ENCODE results near the gene MYO15A.
A peak's percentile ranks its signal among the peaks of the same experiment; 100 is the strongest.

MYO15A gene

DNA sequence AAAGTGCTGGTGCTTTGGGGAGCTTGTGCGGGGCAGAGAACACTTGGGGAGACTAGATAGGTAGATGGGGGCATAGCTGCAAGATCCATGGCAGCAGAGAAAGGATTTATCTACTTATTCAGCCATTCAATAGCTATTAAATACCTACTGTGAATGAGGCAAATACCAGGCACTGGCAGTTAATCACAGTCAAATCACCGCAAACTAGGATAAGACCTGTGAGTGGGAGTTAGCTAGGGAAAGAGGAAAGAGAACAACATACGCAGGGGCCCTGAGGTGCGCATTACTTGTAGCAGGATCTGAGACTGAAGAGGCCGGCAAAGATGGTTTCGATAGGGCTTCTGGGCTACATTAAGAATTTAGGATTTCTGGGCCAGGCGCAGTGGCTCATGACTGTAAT is 71.2 kb downstream of the MYO15A start:
- Histone ChIP-seq H3K4me3 (ENCODE audit: low read depth, low read length) (no peak overlapping the region), H3K27me3 (no peaks in the 10 kb centered on the region), H3K9me3 (no peaks in the 10 kb centered on the region), H3K4me1 (no peaks in the 10 kb centered on the region), H3K36me3 (no peaks in the 10 kb centered on the region)
- TF ChIP-seq, protein P1, sequence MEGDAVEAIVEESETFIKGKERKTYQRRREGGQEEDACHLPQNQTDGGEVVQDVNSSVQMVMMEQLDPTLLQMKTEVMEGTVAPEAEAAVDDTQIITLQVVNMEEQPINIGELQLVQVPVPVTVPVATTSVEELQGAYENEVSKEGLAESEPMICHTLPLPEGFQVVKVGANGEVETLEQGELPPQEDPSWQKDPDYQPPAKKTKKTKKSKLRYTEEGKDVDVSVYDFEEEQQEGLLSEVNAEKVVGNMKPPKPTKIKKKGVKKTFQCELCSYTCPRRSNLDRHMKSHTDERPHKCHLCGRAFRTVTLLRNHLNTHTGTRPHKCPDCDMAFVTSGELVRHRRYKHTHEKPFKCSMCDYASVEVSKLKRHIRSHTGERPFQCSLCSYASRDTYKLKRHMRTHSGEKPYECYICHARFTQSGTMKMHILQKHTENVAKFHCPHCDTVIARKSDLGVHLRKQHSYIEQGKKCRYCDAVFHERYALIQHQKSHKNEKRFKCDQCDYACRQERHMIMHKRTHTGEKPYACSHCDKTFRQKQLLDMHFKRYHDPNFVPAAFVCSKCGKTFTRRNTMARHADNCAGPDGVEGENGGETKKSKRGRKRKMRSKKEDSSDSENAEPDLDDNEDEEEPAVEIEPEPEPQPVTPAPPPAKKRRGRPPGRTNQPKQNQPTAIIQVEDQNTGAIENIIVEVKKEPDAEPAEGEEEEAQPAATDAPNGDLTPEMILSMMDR (IDR thresholded peaks at IDR 0.05; ENCODE audit: low read depth, low read length) = no peak
- DNase-seq = no peak

DNA sequence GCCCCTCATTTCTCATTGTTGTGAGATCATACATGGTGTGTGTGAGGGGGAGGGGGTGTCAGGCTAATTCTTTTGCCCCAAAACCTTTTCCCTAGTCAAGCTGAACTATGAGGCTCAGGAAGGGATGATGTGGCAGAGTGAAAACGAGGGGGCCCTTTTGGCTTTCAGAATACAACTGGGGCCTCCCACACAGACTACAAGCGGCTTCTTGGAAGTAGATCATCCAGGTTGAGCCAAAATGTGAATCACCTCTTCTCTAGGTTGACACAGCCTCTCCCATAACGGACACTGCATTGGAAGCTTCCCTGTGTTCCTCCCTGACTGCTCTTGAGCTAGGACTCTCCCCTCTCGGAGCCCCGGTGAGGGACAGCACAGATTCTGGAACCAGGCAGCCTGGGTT is 72.8 kb downstream of the MYO15A start:
- no peak for DNase-seq
- TF ChIP-seq, protein P1 (IDR thresholded peaks at IDR 0.05; ENCODE audit: low read depth, low read length) = no peak
- Histone ChIP-seq H3K4me3 (ENCODE audit: low read depth, low read length) (no peak overlapping the region), H3K27me3 (no peaks in the 10 kb centered on the region), H3K4me1 (no peaks in the 10 kb centered on the region), H3K36me3 (peaks cover 3% of the 10 kb centered on the region; the same call in 1 of the 2 replicates), H3K9me3 (no peaks in the 10 kb centered on the region)

DNA sequence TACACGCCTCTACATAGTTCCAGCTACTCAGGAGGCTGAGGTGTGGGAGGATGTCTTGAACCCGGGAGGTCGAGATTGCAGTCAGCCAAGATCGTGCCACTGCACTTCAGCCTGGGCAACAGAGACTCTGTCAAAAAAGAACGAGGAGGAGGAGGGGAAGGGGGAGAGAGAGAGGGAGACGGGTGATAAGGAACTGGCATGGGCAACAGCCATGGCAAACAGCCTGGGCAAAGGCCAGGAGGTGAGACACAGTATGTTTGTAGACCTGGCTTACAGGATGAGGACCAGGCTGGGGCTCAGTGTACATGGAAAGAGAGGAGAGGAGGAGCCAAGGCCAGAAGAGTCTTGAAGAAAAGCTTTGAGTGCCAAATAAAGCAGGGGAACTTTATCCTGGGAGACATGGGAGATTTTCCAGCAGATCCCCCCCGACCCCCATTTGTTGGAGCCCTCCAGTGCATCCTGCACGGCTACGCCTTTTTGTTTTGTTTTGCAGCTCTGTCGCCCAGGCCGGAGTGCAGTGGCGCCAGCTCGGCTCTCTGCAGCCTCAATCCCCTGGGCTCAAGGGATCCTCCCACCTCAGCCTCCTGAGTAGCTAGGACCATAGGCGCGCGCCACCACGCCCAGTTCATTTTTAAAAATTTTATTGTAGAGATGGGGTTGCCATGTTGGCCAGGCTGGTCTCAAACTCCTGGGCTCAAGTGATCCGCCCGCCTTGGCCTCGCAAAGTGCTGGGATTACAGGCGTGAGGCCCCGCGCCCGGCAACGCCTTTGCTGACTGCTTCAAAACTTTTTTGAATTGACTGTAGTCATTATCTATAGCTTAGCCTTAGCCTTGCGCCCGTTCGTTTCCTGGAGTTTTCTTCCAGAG is 73.8 kb downstream of the MYO15A start:
- H3K27me3 ChIP-seq = no peaks in the 10 kb centered on the region
- no peaks in the 10 kb centered on the region for H3K9me3 ChIP-seq
- peaks cover 3% of the 10 kb centered on the region; the same call in 1 of the 2 replicates for H3K36me3 ChIP-seq
- peak overlapping the region; percentile 63 for H3K4me3 ChIP-seq (ENCODE audit: low read depth, low read length)
- TF ChIP-seq, protein P1 (IDR thresholded peaks at IDR 0.05; ENCODE audit: low read depth, low read length) = no peak
- no peak for DNase-seq
- H3K4me1 ChIP-seq = no peaks in the 10 kb centered on the region

DNA sequence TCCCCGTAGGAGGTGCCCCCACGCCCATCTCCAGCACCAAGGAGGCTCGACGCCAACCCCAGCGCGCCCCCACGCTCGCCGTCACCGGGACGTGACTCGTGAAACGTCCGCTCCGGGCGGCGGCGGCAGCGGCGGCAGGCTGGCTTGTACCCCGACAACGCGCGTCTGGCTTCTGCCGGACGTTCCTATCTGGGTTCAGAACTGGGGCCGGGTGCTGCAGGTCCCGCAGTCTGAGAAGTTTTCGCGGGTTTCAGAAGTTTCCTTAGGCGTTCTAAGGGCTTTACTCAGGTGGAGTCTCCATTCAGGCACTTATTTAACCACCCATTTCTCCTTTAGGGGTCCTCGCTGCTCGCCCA is 74.4 kb downstream of the MYO15A start:
- peak overlapping the region; percentile 63 for H3K4me3 ChIP-seq (ENCODE audit: low read depth, low read length)
- H3K27me3 ChIP-seq = no peaks in the 10 kb centered on the region
- no peaks in the 10 kb centered on the region for H3K9me3 ChIP-seq
- DNase-seq = peak; percentile 72
- TF ChIP-seq, protein P1 (IDR thresholded peaks at IDR 0.05; ENCODE audit: low read depth, low read length) = no peak
- peaks cover 3% of the 10 kb centered on the region; the same call in 1 of the 2 replicates for H3K36me3 ChIP-seq
- no peaks in the 10 kb centered on the region for H3K4me1 ChIP-seq

DNA sequence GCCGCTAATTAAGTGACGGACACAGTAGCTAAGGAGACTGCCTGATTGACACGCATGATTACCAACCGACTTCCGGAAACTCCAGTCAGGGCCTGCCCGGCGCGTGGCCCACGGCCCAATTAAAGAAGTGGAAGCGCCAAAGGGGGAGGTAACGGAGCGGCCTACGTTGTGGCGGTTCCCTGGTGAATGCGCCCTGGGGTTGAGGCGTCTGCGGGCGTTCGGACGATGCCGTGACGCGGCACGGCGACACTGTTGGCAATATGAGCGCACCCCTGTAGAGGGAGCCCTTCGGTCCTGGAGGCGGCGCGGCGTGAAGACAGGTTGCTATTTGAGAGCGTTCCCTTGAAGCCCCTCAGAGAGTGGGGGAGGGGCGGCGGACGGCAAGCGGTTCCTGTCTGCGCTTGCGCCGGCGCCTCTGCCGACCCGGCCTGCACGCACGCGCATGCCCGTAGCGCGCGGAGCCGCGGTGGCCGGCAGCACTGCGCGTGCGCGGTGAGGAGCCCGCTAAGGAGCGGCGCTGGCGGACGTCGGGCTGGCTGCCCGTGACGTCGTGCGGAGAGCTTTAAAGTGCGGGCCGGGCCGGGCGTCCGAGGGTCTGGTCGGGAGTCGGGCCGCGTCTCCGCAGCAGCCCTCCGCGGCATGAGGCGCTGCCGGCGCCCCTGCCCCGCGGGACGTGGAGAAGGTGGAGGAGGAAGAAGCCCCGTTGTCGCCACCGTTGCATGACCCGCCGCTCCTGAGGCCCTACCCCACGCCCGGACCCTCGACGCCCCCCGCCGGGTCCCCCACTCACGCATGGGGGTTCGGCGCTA is 75.0 kb downstream of the MYO15A start, which contains the start of gene ALKBH5:
Gene ALKBH5 (plus strand): TSS at position 495 of the 809 bp plus-strand sequence. CDS start 416 bp downstream, outside the sequence.
- peak; percentile 92 for DNase-seq

More for the DNA sequence above, 75.0 kb downstream of the MYO15A start, which contains the start of gene ALKBH5:
- no peaks in the 10 kb centered on the region for H3K9me3 ChIP-seq
- peak within 1 kb of the TSS; percentile 84 for H3K4me3 ChIP-seq (ENCODE audit: low read depth, low read length)
- H3K36me3 ChIP-seq = peaks cover 3% of the 10 kb centered on the region; the same call in 1 of the 2 replicates
- H3K4me1 ChIP-seq = no peaks in the 10 kb centered on the region
- no peaks in the 10 kb centered on the region for H3K27me3 ChIP-seq
- TF ChIP-seq, protein P1 (IDR thresholded peaks at IDR 0.05; ENCODE audit: low read depth, low read length) = peak; percentile 31
